PFSK-1 (cell line): ENCODE results near the gene VSIG10L2.

Experiments
- FOXP2 ChIP-seq: optimal IDR thresholded peaks from 2 replicates; pipeline ENCODE3; 2011; ENCODE audit warnings: borderline replicate concordance, control low read depth, inconsistent platforms; ENCODE audit not compliant: insufficient read depth; ENCODE audit errors: extremely low read length, extremely low read depth
- POLR2AphosphoS5 ChIP-seq: IDR thresholded peaks from 2 replicates; pipeline ENCODE4 v1.6.1; 2012; ENCODE audit warnings: low read depth, mild to moderate bottlenecking, control low read depth, low read length, moderate library complexity
- SIN3A ChIP-seq: IDR thresholded peaks from 2 replicates; pipeline ENCODE4 v1.6.1; 2012; ENCODE audit warnings: mild to moderate bottlenecking, low read length, moderate library complexity, borderline replicate concordance; ENCODE audit not compliant: insufficient read depth
- TAF1 ChIP-seq: IDR thresholded peaks from 2 replicates; pipeline ENCODE4 v1.6.1; 2012; ENCODE audit warnings: low read length, control low read depth, borderline replicate concordance; ENCODE audit not compliant: insufficient read depth
- TF ChIP-seq, protein P1 (sequence below), 2 experiments: IDR thresholded peaks; 2 replicates each; pipeline versions ENCODE4 v1.6.1 to v1.8.0; 2011 to 2012; ENCODE audit warnings: low read depth in 2 of 2, low read length in 2 of 2, control low read depth in 1 of 2, inconsistent platforms in 1 of 2, mild to moderate bottlenecking in 1 of 2, moderate library complexity in 1 of 2; ENCODE audit not compliant: insufficient read depth in 1 of 2

Gene VSIG10L2

GRCh38 chr11:125954945-125955640, 9.2 kb downstream of the VSIG10L2 start:
- TF ChIP-seq POLR2AphosphoS5 (no peak), SIN3A (no peak), FOXP2 (no peak)
- TF ChIP-seq, protein P1, sequence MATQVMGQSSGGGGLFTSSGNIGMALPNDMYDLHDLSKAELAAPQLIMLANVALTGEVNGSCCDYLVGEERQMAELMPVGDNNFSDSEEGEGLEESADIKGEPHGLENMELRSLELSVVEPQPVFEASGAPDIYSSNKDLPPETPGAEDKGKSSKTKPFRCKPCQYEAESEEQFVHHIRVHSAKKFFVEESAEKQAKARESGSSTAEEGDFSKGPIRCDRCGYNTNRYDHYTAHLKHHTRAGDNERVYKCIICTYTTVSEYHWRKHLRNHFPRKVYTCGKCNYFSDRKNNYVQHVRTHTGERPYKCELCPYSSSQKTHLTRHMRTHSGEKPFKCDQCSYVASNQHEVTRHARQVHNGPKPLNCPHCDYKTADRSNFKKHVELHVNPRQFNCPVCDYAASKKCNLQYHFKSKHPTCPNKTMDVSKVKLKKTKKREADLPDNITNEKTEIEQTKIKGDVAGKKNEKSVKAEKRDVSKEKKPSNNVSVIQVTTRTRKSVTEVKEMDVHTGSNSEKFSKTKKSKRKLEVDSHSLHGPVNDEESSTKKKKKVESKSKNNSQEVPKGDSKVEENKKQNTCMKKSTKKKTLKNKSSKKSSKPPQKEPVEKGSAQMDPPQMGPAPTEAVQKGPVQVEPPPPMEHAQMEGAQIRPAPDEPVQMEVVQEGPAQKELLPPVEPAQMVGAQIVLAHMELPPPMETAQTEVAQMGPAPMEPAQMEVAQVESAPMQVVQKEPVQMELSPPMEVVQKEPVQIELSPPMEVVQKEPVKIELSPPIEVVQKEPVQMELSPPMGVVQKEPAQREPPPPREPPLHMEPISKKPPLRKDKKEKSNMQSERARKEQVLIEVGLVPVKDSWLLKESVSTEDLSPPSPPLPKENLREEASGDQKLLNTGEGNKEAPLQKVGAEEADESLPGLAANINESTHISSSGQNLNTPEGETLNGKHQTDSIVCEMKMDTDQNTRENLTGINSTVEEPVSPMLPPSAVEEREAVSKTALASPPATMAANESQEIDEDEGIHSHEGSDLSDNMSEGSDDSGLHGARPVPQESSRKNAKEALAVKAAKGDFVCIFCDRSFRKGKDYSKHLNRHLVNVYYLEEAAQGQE (IDR thresholded peaks at IDR 0.05; ENCODE audit: insufficient read depth in 1 of 2, low read depth in 2 of 2, low read length in 2 of 2), result no peak

DNA sequence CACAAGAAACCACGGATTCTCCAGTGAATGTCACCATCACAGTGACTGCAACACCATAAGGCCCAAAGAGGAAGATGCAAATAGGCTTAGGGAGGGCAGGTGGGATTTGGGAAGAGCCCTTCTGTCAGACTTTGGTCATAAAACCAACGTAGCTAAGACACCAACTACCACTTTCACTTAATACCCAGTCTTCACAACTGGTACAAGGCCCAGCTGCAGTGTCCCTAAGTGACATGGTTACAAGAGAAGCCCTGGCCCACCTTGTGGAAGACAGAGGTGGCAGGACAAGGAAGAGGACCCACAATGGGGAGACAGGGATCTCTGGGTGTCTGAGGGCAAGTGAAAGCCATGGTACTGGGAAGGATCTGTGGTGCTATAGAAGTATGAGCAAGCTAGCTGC, 10.0 kb downstream of the VSIG10L2 start:
- TF ChIP-seq, protein P1 (IDR thresholded peaks at IDR 0.05; ENCODE audit: insufficient read depth in 1 of 2, low read depth in 2 of 2, low read length in 2 of 2), result no peak
- TF ChIP-seq POLR2AphosphoS5 (no peak), FOXP2 (no peak), TAF1 (no peak), SIN3A (no peak)

GRCh38 chr11:125956391-125957134, 10.7 kb downstream of the VSIG10L2 start:
- TF ChIP-seq POLR2AphosphoS5, result no peak
- no peak for TF ChIP-seq FOXP2
- no peak for TF ChIP-seq TAF1
- TF ChIP-seq, protein P1 (IDR thresholded peaks at IDR 0.05; ENCODE audit: insufficient read depth in 1 of 2, low read depth in 2 of 2, low read length in 2 of 2), result no peak
- no peak for TF ChIP-seq SIN3A

- TF ChIP-seq TAF1 (no peak), FOXP2 (no peak), POLR2AphosphoS5 (no peak), SIN3A (no peak)
- TF ChIP-seq, protein P1 (IDR thresholded peaks at IDR 0.05; ENCODE audit: insufficient read depth in 1 of 2, low read depth in 2 of 2, low read length in 2 of 2), result no peak
These were observed 11.9 kb downstream of the VSIG10L2 start for GRCh38 chr11:125957618-125958332.
